Parathyroid adenoma (tissue), 2 donors: Measurements from ENCODE around the gene NECTIN1.

Experiments
- H2AFZ ChIP-seq: fragments of 300-600 bp; sonication (generic); one replicate; pipeline ENCODE4 v1.7.0; 2017; ENCODE audit warnings: antibody characterized with exemption, mild to moderate bottlenecking
- H3K27ac ChIP-seq: fragments of 300-600 bp; sonication (generic); one replicate; pipeline ENCODE4 v1.7.0; 2017
- H3K27me3 ChIP-seq: fragments of 300-600 bp; sonication (generic); one replicate; pipeline ENCODE4 v1.7.0; 2017; ENCODE audit warnings: low read length; ENCODE audit not compliant: control insufficient read depth, insufficient read depth
- H3K36me3 ChIP-seq: fragments of 300-600 bp; sonication (generic); one replicate; pipeline ENCODE4 v1.7.0; 2017; ENCODE audit warnings: low read length; ENCODE audit not compliant: control insufficient read depth, insufficient read depth
- H3K4me1 ChIP-seq: fragments of 300-600 bp; sonication (generic); one replicate; pipeline ENCODE4 v1.7.0; 2017; ENCODE audit warnings: control low read depth
- H3K4me2 ChIP-seq: fragments of 300-600 bp; sonication (generic); one replicate; pipeline ENCODE4 v1.7.0; 2017; ENCODE audit warnings: low read length
- H3K4me3 ChIP-seq: fragments of 300-600 bp; sonication (generic); one replicate; pipeline ENCODE4 v1.7.0; 2017; ENCODE audit warnings: low read depth, low read length
- H3K79me2 ChIP-seq: fragments of 300-600 bp; sonication (generic); one replicate; pipeline ENCODE4 v1.7.0; 2017; ENCODE audit warnings: control low read depth
- H3K9ac ChIP-seq: fragments of 300-600 bp; sonication (generic); one replicate; pipeline ENCODE4 v1.7.0; 2017; ENCODE audit warnings: mild to moderate bottlenecking
- H3K9me3 ChIP-seq: fragments of 300-600 bp; sonication (generic); one replicate; pipeline ENCODE4 v1.7.0; 2017; ENCODE audit warnings: low read length; ENCODE audit not compliant: control insufficient read depth
- TF ChIP-seq, protein P1 (sequence below): fragments of 300-600 bp; sonication (generic); IDR thresholded peaks from one replicate; pipeline ENCODE4 v1.7.0; 2017; ENCODE audit warnings: antibody characterized with exemption, mild to moderate bottlenecking
- donor health status: primary hyperparathyroidism.

Gene NECTIN1

DNA sequence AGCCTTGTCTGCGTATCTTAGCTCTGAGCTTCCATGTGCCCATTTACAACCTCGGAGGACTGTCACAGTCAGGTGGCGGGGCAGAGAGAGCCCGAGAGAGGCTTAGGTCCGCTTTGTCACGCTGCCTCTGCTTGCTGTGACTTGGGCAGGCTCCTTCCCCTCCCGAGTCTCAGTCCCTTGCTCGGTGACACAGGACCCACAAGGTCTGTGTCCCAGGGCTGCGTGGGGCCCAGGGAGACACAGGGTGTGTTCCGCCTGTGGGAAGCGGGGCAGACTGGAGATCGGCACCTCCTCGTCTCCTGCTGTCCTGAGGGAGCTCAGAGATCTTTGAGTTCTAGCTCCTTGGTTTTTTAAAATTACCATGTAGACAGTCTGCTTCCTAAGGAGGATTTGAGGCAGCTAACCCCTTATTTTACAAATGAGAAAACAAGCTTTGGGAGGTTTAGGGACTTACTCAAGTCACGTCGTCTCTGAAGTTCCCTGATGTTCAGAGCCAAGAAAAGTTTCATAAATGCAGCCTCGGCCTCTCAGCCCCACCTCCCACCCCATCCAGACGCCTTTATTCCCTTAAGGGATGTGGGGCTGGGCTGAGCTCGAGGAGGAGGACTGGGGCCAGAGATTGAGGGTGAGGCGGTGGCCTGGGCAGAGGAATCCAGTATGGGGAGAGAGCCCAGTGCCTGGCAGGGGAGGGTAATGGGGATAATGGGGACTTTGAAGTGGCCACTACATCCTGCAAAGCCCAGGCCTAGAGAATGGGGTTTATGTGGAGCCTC is 103.6 kb downstream of the NECTIN1 start:
- TF ChIP-seq, protein P1, sequence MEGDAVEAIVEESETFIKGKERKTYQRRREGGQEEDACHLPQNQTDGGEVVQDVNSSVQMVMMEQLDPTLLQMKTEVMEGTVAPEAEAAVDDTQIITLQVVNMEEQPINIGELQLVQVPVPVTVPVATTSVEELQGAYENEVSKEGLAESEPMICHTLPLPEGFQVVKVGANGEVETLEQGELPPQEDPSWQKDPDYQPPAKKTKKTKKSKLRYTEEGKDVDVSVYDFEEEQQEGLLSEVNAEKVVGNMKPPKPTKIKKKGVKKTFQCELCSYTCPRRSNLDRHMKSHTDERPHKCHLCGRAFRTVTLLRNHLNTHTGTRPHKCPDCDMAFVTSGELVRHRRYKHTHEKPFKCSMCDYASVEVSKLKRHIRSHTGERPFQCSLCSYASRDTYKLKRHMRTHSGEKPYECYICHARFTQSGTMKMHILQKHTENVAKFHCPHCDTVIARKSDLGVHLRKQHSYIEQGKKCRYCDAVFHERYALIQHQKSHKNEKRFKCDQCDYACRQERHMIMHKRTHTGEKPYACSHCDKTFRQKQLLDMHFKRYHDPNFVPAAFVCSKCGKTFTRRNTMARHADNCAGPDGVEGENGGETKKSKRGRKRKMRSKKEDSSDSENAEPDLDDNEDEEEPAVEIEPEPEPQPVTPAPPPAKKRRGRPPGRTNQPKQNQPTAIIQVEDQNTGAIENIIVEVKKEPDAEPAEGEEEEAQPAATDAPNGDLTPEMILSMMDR = no peak
- H2AFZ ChIP-seq = no peak overlapping the region
- no peaks in the 10 kb centered on the region for H3K27me3 ChIP-seq
- no peaks in the 10 kb centered on the region for H3K9me3 ChIP-seq
- no peak overlapping the region for H3K27ac ChIP-seq
- H3K4me3 ChIP-seq = no peak overlapping the region
- no peak overlapping the region for H3K4me2 ChIP-seq
- H3K9ac ChIP-seq = no peak overlapping the region
- no peaks in the 10 kb centered on the region for H3K36me3 ChIP-seq
- H3K4me1 ChIP-seq = no peaks in the 10 kb centered on the region
- no peaks in the 10 kb centered on the region for H3K79me2 ChIP-seq

- Histone ChIP-seq H3K9ac (no peak overlapping the region), H3K4me2 (no peak overlapping the region), H2AFZ (no peak overlapping the region), H3K4me3 (no peak overlapping the region), H3K36me3 (no peaks in the 10 kb centered on the region), H3K9me3 (no peaks in the 10 kb centered on the region), H3K27ac (no peak overlapping the region), H3K27me3 (no peaks in the 10 kb centered on the region), H3K79me2 (no peaks in the 10 kb centered on the region), H3K4me1 (no peaks in the 10 kb centered on the region)
- TF ChIP-seq, protein P1 = no peak
Observed at GRCh38 chr11:119624629-119625028, 104.4 kb downstream of the NECTIN1 start.

- TF ChIP-seq, protein P1 = no peak
- H3K36me3 ChIP-seq = no peaks in the 10 kb centered on the region
- no peaks in the 10 kb centered on the region for H3K4me1 ChIP-seq
- H3K79me2 ChIP-seq = no peaks in the 10 kb centered on the region
- H2AFZ ChIP-seq = no peak overlapping the region
- H3K9me3 ChIP-seq = no peaks in the 10 kb centered on the region
- no peak overlapping the region for H3K27ac ChIP-seq
- no peaks in the 10 kb centered on the region for H3K27me3 ChIP-seq
- no peak overlapping the region for H3K4me2 ChIP-seq
- H3K9ac ChIP-seq = no peak overlapping the region
- no peak overlapping the region for H3K4me3 ChIP-seq
Observed at GRCh38 chr11:119624102-119624615, 104.8 kb downstream of the NECTIN1 start.

DNA sequence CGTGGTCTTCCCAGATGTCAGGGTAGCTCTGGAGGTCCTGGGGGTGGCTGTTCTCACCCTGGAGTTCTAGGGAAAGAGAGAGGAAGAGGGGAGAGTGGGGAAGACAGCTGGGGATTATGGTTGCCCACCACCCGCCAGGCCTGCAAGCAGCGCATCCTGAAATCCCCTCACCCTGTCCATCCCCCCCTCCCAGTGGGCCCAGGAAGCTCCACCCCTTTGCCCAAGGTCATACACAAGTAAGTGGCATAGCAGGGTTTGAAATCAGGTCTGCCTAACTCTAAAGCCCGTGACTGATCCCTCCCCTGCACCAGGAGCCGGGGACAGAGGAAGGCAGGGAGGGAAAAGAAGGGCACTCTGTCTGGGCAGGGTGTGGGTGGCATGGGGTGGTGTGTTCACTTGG is 105.3 kb downstream of the NECTIN1 start:
- Histone ChIP-seq H3K4me3 (no peak overlapping the region), H3K4me2 (no peak overlapping the region), H2AFZ (no peak overlapping the region), H3K36me3 (no peaks in the 10 kb centered on the region), H3K27me3 (no peaks in the 10 kb centered on the region), H3K4me1 (no peaks in the 10 kb centered on the region), H3K9ac (no peak overlapping the region), H3K79me2 (no peaks in the 10 kb centered on the region), H3K27ac (no peak overlapping the region), H3K9me3 (no peaks in the 10 kb centered on the region)
- TF ChIP-seq, protein P1 = no peak
